Fibroblast of the aortic adventitia (primary cell): ENCODE results near the gene LHFPL2. TPM values are rescaled to one million over a fixed set of nuclear protein-coding genes. Genes with fewer than 3 reads are reported as not detected.

Experiments used
- DNase-seq: peaks from one replicate; pipeline ENCODE4 v3.0.0-alpha.2; 2010; ENCODE audit warnings: low read depth
- H3K4me3 ChIP-seq: 2 replicates; pipeline ENCODE4 v1.5.1; 2011; ENCODE audit warnings: low read depth, mild to moderate bottlenecking, control low read depth, low read length, moderate library complexity
- total RNA-seq: library from RNA; depleted of rRNA; stranded (reverse); fragments of >200 nt; gene quantifications from 2 replicates; pipeline ENCODE4 v1.2.3, GENCODE V29; 2012; ENCODE audit warnings: low replicate concordance
- TF ChIP-seq, protein P1 (sequence below): IDR thresholded peaks from 2 replicates; pipeline ENCODE4 v1.5.1; 2011; ENCODE audit warnings: mild to moderate bottlenecking, low read length, control low read depth, inconsistent platforms; ENCODE audit not compliant: insufficient read depth

The LHFPL2 gene
- total RNA-seq, 1 donor, result 81.2 TPM

- no peak overlapping the region for H3K4me3 ChIP-seq
- peak; percentile 70 for DNase-seq
- TF ChIP-seq, protein P1, sequence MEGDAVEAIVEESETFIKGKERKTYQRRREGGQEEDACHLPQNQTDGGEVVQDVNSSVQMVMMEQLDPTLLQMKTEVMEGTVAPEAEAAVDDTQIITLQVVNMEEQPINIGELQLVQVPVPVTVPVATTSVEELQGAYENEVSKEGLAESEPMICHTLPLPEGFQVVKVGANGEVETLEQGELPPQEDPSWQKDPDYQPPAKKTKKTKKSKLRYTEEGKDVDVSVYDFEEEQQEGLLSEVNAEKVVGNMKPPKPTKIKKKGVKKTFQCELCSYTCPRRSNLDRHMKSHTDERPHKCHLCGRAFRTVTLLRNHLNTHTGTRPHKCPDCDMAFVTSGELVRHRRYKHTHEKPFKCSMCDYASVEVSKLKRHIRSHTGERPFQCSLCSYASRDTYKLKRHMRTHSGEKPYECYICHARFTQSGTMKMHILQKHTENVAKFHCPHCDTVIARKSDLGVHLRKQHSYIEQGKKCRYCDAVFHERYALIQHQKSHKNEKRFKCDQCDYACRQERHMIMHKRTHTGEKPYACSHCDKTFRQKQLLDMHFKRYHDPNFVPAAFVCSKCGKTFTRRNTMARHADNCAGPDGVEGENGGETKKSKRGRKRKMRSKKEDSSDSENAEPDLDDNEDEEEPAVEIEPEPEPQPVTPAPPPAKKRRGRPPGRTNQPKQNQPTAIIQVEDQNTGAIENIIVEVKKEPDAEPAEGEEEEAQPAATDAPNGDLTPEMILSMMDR, result no peak
These were observed 1.4 kb upstream of the LHFPL2 start for GRCh38 chr5:78649861-78650496.

DNA sequence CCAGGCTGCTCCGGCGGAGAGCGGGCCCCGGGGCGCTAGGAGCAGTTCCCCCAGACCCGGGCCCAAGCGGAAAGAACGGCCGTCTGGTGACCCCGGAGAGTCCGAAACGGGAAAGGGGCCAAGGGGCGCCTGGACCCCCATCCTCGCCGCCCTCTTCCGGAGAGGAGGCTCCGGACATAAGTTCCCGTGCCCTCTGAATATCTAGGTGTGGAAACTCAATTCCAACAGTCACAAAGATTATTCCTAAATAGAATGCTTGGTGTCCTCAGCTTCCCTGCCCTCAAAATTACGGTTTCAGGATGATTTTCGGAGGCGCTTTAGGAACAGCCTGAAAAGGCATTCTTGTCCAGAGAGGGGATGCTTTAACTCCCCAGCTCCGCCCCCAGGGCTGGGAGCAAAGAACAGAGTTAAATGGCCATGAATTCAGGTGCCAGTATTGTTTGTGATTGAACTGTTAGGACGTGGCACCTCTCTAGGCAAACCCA, 681 bp upstream of the LHFPL2 start:
- TF ChIP-seq, protein P1, result no peak
- DNase-seq, result peak; percentile 51
- H3K4me3 ChIP-seq, result peak overlapping the region; percentile 65

- H3K4me3 ChIP-seq, result peak overlapping the region; percentile 77
- TF ChIP-seq, protein P1, result no peak
- peak; percentile 57 for DNase-seq
These were observed 674 bp downstream of the LHFPL2 start for GRCh38 chr5:78647838-78648358.

GRCh38 chr5:78647351-78647818, 1.2 kb downstream of the LHFPL2 start:
- peak overlapping the region; percentile 77 for H3K4me3 ChIP-seq
- peak; percentile 47 for DNase-seq
- TF ChIP-seq, protein P1, result no peak

GRCh38 chr5:78644741-78645300, 3.8 kb downstream of the LHFPL2 start:
- no peak for DNase-seq
- TF ChIP-seq, protein P1, result no peak
- no peak overlapping the region for H3K4me3 ChIP-seq

GRCh38 chr5:78644129-78644528, 4.4 kb downstream of the LHFPL2 start:
- TF ChIP-seq, protein P1, result no peak
- no peak for DNase-seq

More at GRCh38 chr5:78644129-78644528, 4.4 kb downstream of the LHFPL2 start:
- H3K4me3 ChIP-seq, result no peak overlapping the region
